Measurements from ENCODE around the gene MMP14. TPM values are rescaled to one million over a fixed set of nuclear protein-coding genes. Genes with fewer than 3 reads are reported as not detected.

The MMP14 gene
- total and polyA plus RNA-seq, 2 of the 13 experiments (the other 11 are each of a cell fraction or from before 2014, with no cell fraction given), result 5.2 to 9.8 TPM

GRCh38 chr14:22865424-22866405 is 29.3 kb downstream of the MMP14 start (continued):
- TF ChIP-seq ZNF644 (CRISPR knock-in tag; IDR thresholded peaks at IDR 0.05; ENCODE audit: low read depth) (peak; percentile 76), FOXO4 (CRISPR knock-in tag; conservative IDR thresholded peaks at IDR 0.05) (no peak), SMC3 (IDR thresholded peaks at IDR 0.05; ENCODE audit: low read length) (peak; percentile 35; the same call in 1 of the 2 replicates), ADNP (CRISPR knock-in tag; IDR thresholded peaks at IDR 0.05) (peak; percentile 83), ZNF383 (CRISPR knock-in tag; IDR thresholded peaks at IDR 0.05; ENCODE audit: borderline replicate concordance) (no peak), SALL1 (CRISPR knock-in tag; IDR thresholded peaks at IDR 0.05) (0 out of 2 replicates have a peak, but pooled peaks have one; percentile 14), BRCA1 (CRISPR knock-in tag; IDR thresholded peaks at IDR 0.05) (no peak), FLYWCH1 (CRISPR knock-in tag; IDR thresholded peaks at IDR 0.05) (0 out of 2 replicates have a peak, but pooled peaks have one; percentile 28), ZNF576 (CRISPR knock-in tag; IDR thresholded peaks at IDR 0.05) (no peak), BORCS8-MEF2B (CRISPR knock-in tag; IDR thresholded peaks at IDR 0.05) (no peak), CC2D1A (CRISPR knock-in tag; IDR thresholded peaks at IDR 0.05) (peak; percentile 39; the same call in 1 of the 2 replicates), RAD21 (CRISPR knock-in tag; IDR thresholded peaks at IDR 0.05) (peak; percentile 24; the same call in 1 of the 2 replicates), ZMYM3 (CRISPR knock-in tag; IDR thresholded peaks at IDR 0.05) (peak; percentile 56; the same call in 1 of the 2 replicates), ZKSCAN8 (CRISPR knock-in tag; IDR thresholded peaks at IDR 0.05; ENCODE audit: borderline replicate concordance) (no peak), HDAC1 (CRISPR knock-in tag; IDR thresholded peaks at IDR 0.05) (no peak), ZNF597 (CRISPR knock-in tag; IDR thresholded peaks at IDR 0.05) (no peak), AKAP8 (CRISPR knock-in tag; IDR thresholded peaks at IDR 0.05) (no peak), ZBTB42 (CRISPR knock-in tag; IDR thresholded peaks at IDR 0.05) (0 out of 2 replicates have a peak, but pooled peaks have one; percentile 66), XRCC5 (optimal IDR thresholded peaks at IDR 0.05; ENCODE audit: low read length) (peak; percentile 45), ZNF280D (CRISPR knock-in tag; IDR thresholded peaks at IDR 0.05) (0 out of 2 replicates have a peak, but pooled peaks have one; percentile 30)
